Fibroblast of mammary gland (primary cell): Measurements from ENCODE around the gene GZF1.

Experiments used
- DNase-seq: peaks from one replicate; pipeline ENCODE4 v3.0.0-alpha.2; 2010; ENCODE audit warnings: low read depth
- H3K4me3 ChIP-seq: 2 replicates; pipeline ENCODE4 v1.5.1; 2011; ENCODE audit warnings: low read depth, mild to moderate bottlenecking, low read length, moderate library complexity; ENCODE audit not compliant: control insufficient read depth
- CTCF ChIP-seq: conservative IDR thresholded peaks from 2 replicates; pipeline ENCODE4 v1.5.1; 2011; ENCODE audit warnings: low read depth, low read length, inconsistent platforms; ENCODE audit not compliant: control insufficient read depth, insufficient read depth

The GZF1 gene

GRCh38 chr20:23320317-23320716 is 41.7 kb upstream of the GZF1 start:
- peak; percentile 51 for TF ChIP-seq CTCF
- H3K4me3 ChIP-seq, result no peak overlapping the region
- peak; percentile 35 for DNase-seq

- no peak for DNase-seq
- TF ChIP-seq CTCF, result no peak
- no peak overlapping the region for H3K4me3 ChIP-seq
Observed at GRCh38 chr20:23325107-23325506, 36.9 kb upstream of the GZF1 start.

GRCh38 chr20:23326774-23327173 is 35.2 kb upstream of the GZF1 start:
- no peak for DNase-seq
- no peak for TF ChIP-seq CTCF

GRCh38 chr20:23327617-23328333 is 34.2 kb upstream of the GZF1 start:
- no peak for TF ChIP-seq CTCF
- DNase-seq, result no peak
- H3K4me3 ChIP-seq, result no peak overlapping the region

More at GRCh38 chr20:23326774-23327173, 35.2 kb upstream of the GZF1 start:
- no peak overlapping the region for H3K4me3 ChIP-seq

- DNase-seq, result no peak
Observed at GRCh38 chr20:23331450-23332350, 30.3 kb upstream of the GZF1 start.

GRCh38 chr20:23332467-23332866 is 29.5 kb upstream of the GZF1 start:
- no peak for DNase-seq
- TF ChIP-seq CTCF, result no peak
- H3K4me3 ChIP-seq, result no peak overlapping the region

More at GRCh38 chr20:23331450-23332350, 30.3 kb upstream of the GZF1 start:
- no peak overlapping the region for H3K4me3 ChIP-seq
- no peak for TF ChIP-seq CTCF
